ENCODE measurements around the gene C4BPA.

C4BPA gene

DNA sequence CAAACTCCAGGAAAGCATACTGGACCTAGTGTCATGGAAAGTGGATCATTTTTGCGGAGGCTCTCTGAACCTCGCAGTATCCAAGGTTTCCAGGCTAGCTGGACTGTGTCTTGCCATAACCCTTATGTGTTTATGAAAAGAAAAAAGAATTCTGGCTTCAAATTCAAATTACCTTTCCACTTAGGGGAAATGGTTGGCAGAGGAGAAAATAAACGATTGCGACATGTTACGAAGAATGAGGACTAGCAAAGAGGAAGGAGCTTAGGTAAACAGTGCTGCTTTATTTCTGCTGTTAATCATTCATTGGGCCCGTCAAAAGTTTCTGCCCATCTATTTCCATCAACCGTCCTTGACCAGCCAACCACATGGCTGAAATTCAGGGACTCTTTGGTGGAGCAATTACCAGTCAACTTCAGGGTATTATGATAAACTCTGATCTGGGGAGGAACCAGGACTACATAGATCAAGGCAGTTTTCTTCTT is at the start of gene C4BPA:
C4BPA (plus strand) TSS at position 342 of the 482 bp plus-strand sequence. CDS start 8,793 bp downstream, outside the sequence.
- no peak for DNase-seq (ENCODE audit: low read depth in 4 of 4, low spot score in 1 of 4)

DNA sequence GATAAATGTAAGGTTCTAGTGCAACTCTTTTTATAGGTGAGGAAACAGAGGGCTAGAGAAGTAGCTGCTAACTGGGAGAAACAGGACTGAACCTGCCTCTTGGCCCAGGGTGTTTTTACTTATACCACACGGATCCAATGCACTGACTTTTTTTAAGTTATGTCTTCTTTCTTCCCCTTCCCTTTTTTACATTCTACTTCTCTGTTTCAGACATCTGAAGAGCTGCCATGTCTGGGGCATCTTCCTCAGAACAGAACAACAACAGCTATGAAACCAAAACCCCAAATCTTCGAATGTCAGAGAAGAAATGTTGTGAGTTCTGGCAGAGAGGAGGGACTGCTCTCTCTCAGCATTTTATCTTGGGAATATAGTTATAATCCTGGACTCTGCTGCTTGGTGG is 49.5 kb upstream of the C4BPA start:
- DNase-seq (ENCODE audit: low read depth in 4 of 4, low spot score in 1 of 4) = no peak

DNA sequence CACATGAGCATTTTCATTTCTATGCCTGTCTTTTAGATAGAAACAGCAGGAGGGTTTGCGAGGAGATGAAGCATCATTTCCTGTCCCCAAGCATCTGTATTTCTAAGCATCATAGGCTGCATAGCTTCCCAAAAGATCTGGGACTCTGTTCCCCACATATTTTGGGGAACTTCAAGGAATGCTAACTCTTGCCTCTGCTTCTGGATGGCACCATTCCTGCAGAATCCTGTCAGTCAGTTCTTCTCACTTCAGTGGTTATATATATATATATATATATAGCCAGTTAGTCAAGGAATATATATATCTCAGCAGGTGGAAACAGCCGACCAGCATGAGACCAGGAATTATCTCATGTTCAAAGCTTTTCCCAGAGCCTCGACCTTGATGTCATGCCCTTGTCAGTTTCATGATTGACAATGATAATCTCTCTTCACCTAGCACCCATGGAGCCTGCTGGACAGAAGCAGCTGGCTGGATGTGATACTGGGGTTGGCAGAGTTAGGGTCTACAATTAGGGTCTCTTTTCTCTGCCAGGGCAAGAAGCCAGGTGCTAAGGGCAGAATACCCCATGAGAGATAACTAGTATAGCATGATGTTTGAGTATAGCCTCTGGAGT is 48.5 kb upstream of the C4BPA start:
- DNase-seq (ENCODE audit: low read depth in 4 of 4, low spot score in 1 of 4) = no peak

DNA sequence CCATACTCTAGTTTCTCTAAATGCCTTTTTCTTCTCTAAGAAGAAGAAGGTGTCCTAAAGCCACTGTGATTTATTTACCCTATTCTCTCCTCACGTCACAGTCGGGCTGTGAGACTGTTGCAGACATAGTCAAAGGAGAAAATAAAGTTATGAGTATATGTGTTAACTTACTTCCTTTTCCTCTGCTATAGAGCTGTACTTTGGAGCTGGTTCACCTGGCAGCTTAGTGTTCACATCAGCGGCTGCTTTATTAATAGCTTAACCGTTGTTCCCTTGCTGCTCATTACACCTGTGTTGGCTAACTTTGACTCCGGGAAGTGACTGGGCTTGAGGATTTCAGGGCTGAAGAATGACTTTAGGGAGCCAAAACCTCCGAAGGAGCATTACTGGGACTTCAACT is 47.4 kb upstream of the C4BPA start:
- DNase-seq (ENCODE audit: low read depth in 4 of 4, low spot score in 1 of 4) = no peak

DNA sequence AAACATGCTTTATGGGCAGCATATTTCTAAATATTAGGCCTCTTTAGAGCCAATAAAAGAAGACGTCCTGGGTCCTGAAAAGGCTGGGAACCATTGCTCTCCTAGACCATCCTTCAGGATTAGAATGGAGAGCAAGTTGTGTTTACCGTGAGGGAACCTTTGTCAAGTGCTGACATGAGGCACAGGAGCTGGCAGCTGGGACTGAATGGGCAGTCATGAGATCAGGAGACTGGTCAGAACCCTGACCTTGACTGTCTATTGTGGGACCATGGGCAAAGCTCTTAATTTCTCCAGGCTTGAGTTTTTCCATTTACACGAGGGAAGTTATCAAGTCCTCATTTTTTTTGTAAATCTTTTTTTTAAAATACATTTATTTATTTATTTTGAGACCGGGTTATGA is 45.8 kb upstream of the C4BPA start:
- no peak for DNase-seq (ENCODE audit: low read depth in 4 of 4, low spot score in 1 of 4)

DNA sequence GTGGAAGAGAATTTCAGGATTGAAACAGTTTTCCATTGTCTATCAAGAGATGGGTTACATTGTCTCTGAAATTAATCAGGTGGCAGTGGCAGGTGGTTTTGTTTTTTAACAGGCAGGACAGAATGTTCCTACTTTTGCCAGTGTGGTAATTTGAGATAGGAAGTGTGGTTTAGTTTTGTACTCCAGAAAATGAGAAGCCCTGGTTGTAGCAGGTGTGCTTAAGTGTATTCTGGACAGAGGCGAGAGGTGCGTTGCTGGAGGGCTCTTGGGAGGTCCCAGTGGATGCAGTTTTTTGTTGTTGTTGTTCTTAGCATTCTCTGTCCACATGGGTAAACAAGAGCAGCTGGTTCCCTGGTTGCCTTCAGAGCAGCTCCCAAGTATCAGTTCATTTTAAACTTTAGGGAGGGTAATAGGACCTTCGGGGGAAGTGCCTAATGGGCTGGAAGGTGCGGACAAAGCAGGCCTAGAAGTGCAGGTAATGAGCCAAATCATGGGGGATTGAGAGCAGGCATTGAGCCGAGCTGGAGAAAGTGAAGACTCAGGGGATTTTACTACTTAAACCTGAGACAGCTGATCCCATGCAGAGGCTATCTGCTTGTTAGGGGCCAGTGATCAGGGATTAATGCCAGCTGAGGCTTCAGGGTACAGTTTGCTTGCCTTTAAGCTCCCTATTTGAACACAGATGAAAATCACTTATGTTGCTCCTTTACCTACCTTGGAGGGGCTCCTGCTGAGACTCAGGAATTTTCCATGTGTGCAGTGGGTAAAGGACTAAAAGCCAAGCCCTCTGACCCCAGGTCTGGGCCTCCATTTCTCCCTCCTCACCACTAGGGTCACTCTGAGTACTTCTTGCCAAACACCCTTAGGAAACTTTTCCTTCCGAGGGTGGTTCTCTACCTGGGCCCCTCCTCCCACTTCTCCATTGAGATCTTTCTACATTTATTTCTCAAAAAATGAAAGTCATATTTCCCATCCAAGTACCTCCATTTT is 44.9 kb upstream of the C4BPA start:
- no peak for DNase-seq (ENCODE audit: low read depth in 4 of 4, low spot score in 1 of 4)

DNA sequence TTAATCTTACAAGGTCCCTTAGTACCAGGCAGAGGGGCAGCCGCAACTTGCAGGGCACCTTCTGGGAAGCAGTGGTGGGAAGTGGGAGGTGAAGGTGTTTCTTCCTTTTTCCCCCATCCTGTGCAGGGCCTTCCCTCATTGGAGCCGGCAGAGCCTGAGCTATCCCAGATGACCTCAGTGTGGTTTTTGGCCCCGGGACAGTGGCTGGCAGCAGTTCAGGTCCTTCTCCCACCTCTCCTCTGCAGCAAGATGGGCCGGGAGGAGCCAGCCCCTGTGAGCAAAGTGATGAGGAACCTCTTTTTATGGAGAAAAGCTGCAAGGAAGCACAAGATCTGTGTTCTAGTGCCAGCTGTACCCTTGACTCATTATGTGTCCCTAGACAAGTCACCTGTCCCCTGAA is 44.2 kb upstream of the C4BPA start:
- no peak for DNase-seq (ENCODE audit: low read depth in 4 of 4, low spot score in 1 of 4)

DNA sequence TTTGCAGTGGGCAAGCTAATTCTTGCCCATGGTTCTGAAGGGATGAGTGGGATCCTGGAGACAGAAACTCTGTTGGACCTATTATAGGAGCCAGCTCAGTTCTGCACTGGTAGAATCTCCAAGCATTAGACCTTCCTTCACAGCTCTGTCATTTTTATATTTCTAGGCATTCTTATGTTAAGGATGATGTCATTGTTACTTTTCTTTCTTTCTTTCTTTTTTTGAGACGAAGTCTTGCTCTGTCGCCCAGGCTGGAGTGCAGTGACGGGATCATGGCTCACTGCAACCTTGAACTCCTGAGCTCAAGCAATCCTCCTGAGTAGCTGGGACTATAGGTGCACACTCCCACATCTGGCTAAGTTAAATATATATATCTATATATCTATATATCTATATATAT is 43.4 kb upstream of the C4BPA start:
- DNase-seq (ENCODE audit: low read depth in 4 of 4, low spot score in 1 of 4) = no peak

DNA sequence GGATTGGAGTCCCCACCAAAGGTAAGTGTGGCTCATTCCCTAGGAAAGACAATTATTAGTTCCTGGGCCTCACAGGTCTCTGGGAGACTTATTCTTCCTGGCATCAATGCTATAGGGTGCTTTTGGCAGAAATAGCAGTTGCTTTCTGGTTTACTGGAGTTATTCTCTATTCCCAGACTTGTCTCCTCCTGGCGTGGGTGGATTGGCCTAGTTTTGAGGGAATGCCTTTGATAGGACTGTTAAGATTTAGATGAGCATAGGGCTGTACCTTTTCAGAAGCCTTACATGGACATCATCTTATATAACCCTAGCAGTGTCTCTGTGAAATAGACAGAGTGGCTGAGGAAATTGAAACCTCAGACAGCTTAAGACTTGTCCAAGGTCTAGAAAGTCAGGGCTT is 42.0 kb upstream of the C4BPA start:
- no peak for DNase-seq (ENCODE audit: low read depth in 4 of 4, low spot score in 1 of 4)

DNA sequence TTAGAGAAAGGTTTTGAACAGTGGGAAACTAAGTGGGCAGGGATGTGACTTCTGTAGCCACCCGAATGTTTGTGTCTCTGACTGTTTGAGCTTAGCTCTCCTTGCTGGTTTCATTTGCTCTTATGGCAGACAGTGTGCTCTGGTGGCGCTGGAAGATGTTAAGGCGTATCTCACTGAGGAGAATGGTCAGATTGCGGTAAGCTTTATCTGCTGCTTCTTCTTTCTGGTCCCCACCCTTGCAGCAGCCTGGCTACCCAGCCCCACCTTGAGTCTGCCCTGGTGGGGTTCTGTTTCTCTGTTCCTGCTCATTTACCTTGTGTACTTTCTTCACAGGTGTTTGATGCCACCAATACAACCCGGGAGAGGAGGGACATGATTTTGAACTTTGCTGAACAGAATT is 41.0 kb upstream of the C4BPA start:
- DNase-seq (ENCODE audit: low read depth in 4 of 4, low spot score in 1 of 4) = no peak

DNA sequence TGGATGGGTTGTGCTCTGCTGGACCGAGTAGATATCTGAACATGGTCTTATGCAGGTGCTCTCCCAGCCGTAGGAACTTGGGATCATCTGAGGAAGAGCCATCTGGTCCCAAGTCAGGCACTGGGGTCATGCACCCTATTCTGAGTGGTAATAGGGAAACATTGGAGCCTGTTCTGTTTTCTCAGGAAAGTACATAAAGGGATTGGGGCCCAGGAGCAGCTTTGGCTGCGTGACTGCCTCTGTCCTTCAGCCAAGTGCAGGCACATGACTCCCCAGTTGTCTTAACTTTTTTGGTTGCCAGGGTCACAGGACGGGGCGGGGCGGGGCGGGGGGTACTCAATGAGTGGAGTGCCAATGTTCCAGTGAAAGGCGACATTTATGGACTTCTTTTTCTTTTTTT is 39.5 kb upstream of the C4BPA start:
- no peak for DNase-seq (ENCODE audit: low read depth in 4 of 4, low spot score in 1 of 4)

DNA sequence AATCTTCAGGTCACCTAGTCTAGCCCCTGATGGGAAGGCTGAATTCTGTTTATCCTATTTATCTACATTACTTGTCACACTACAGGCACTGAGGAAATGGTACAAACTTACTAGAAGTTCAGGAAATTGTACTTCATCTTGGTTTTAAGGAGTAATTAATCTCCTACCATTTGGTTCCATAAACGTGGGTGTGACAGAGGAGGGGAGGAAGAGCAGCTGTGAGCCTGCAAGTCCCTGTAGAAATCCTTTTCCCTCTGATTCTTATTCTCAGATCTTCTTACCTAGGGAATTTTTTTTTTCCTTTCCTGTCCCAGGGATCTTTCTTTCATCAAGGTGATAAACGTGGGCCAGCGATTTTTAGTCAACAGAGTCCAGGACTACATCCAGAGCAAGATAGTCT is 36.8 kb upstream of the C4BPA start:
- DNase-seq (ENCODE audit: low read depth in 4 of 4, low spot score in 1 of 4) = no peak

DNA sequence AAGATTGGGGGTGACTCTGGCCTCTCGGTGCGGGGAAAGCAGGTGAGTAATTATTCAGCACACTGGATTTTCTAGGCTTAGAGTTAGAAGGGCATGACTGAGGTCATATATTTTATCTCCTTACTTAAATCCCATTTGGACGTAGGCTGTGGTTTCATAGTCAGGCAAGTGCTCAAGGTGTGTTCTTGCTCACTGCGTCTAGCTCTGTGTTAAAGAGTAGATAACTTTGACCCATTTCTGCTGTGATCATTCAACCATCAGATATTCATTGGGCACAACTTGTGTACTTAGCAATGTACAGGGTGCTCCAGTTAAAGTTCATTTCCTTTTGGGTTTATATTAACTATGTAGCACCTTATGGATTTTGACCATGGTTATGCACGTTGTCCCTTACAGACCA is 36.4 kb upstream of the C4BPA start:
- no peak for DNase-seq (ENCODE audit: low read depth in 4 of 4, low spot score in 1 of 4)

DNA sequence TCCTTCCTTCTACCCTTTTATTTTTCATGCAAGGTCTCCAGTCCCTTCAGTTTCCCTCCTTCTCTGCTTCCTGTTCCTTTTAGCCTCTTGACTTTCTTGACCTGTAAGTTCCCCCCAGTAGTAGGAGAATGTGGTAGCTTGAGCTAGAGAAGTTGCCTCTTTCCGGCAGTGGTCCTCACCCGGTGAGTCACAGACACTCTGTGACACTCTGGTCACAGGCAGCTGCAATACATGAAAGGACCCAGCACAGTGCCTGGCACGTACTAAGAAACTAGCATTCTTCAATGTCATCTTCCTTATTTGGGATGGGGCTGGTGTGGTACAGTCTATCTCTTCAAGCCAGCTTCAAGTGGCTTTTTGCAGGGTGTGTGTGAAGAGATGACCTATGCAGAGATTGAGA is 35.0 kb upstream of the C4BPA start:
- DNase-seq (ENCODE audit: low read depth in 4 of 4, low spot score in 1 of 4) = no peak

DNA sequence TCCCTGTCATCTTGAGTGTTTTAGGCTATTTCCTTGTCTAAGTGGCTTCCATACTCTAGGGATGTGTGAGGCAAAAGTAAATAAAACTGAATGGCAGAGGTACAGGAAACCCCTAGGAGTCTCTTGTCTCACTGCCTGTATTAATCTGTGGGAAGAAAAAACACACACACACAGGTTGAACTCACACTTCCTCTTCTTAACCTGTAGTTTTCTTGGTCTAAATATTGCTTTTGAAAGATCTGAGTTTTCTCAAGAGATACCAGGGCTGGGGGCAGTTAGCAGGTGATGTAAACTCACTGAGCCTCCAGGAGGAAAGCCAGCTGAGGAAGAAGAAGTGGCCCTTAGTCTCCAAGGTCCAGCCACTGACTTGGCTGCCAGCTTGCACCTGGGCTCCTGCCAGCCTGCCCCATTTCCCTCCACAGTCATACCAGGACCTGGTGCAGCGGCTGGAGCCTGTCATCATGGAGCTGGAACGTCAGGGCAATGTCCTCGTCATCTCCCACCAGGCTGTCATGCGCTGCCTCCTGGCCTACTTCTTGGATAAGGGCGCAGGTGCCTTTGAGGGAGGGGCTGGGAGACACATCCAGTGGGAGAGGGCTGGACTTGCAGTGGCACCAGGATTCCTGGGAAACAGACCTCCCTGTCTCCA is 34.1 kb upstream of the C4BPA start:
- DNase-seq (ENCODE audit: low read depth in 4 of 4, low spot score in 1 of 4) = no peak

DNA sequence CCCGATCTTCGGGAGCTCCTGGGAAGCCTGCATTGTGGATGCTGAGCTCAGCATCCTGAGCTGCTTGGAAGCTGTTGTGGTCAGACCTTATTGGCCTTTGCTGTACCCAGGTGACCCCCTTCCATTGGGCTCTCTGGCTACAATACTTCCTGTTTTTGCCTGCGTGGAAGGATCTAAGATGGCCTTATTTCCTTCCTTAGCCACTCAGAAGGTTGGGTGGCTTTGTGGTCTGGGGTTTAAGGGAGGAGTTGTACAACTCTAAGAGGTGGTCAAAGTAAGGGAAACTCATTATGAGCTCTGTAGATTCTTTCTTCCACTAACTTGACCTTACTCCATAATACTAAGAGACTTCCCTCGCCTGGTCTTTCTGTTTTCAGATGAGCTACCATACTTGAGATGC is 33.2 kb upstream of the C4BPA start:
- no peak for DNase-seq (ENCODE audit: low read depth in 4 of 4, low spot score in 1 of 4)

DNA sequence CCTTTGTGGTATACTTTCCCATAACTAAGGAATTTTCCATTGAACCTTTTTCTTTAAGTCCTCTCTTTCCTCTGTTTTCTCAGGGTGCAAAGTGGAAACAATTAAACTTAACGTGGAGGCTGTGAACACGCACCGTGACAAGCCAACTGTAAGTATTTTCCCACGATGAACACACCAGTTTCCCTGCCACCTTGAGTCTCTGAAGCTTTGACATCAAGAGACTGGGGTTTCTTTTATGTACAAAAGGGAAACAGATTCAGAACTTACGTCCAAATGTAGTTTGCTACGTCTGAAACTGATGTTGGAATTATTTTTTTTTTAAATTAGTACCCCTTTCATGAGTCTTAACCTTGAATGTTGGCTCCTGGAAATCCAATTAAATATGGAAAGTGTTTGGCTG is 32.6 kb upstream of the C4BPA start:
- DNase-seq (ENCODE audit: low read depth in 4 of 4, low spot score in 1 of 4) = no peak

DNA sequence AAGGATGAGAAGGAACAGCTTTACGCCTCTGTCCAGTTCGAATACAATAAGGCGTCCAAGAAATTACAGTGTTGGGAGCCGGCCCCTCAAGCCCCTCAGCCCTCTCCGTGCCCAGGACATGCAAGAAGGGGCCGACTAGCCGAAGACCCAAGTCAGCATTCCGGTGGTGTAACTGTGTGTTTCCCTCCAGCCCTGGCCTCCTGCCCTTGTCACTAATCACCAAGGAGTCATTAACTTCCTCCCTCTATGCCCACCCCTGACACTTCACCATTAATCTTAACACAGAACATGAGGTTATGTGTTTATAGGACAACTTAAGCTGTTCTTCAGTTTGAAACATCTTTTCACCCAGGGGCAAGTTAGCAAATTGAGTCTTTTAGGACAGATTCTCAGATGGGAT is 31.8 kb upstream of the C4BPA start:
- DNase-seq (ENCODE audit: low read depth in 4 of 4, low spot score in 1 of 4) = no peak

DNA sequence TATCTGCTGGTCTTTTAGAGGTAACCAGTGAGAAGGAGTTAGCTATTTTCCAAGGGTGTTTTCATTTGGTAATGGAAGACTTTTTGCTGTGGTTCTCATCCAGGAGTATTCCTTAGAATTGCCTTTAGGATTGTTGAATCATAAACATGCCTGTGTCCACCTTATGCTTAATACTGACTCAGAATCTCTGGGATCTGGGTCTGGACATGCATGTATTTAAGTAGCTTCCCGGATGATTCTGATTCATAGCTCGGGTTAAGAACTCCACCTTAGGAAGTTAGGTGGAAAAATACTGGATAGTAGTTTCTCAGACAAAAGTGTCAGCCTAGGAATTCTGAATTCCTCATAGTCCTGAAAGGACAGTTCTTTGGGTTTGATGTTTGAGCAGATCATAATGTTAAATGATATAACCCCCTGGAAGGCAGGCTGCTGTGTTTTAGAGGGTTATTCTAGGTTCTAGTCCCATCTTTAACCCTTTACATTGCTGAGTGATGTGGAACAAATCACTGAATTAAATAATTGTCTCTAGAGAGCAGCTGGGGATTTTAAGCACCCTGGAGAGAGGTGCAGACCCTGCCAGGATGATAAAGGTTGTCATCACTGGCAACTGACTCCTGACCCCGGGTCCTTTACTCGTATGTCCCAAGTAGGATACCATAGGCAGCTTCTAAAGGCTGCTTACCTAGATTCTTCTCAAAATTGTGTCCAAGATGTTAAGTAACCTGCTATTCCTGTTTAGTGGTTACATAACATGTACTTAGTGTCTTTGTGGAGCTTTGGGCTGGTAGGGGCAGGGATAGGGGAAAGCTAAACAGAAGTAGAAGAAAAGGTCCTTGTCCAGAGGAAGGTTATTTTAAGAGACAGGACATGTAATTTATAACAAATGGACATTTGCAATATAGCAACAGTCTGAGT is 29.9 kb upstream of the C4BPA start:
- DNase-seq (ENCODE audit: low read depth in 4 of 4, low spot score in 1 of 4) = no peak

DNA sequence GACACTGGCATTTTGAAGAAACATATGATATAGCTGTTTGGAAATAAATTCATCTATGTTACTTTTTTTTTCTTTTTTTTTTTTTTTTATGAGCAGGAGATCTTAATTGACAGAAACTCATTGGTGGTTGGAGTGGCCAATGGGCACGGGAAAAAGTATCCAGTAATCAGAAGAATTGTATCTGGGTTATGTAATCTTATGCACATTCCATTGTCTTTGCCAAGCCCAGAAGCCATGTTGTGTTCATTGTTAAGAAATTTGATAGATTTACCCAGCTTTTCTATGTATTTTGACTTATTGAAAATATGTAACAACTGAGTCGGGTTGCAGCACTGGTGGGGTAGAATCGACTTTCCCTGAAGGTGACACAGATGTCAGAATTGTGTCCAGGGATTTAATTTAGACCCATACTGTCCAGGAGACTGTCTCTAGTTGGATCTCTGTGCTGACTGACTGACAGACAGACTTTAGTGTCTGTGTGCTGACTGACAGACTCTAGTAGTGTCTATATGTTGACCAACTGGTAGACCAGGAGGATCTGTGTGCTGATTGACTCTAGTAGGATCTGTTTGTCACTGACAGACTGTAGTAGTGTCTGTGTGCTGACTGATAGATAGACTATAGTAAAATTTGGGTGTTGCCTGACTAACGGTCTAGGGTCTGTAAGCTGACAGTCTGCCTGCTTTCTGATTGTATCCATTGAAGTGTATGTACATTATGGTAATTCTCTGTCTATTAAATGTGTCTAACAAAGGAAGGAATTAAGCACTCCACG is 27.7 kb upstream of the C4BPA start:
- DNase-seq (ENCODE audit: low read depth in 4 of 4, low spot score in 1 of 4) = no peak

Measured in stimulated activated CD4-positive, alpha-beta T cell treated with anti-CD3 and anti-CD28 coated beads, Interleukin-1b, Interleukin-23, amount 100 ng/mL, for 24 hours (primary cell).